ENCODE measurements around the gene CEP20.

Gene CEP20

DNA sequence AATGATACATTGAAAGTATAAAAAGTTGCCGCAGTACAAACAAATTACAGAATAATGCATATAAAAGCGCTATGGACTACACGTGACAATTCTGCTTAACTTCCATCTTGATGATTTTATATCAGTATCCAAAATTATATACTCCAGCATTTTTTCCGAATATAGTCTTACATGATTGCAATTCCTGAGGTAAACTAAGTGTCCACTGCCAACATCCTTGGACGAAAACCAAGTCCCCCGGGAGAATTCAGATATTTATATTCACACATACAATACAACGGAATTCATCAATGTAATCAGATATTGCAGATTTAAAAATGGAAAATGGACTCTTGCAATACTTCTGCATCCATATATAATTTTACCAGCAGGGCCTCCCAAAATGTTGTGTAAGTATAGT lies 22.7 kb downstream of the CEP20 start:
- TF ChIP-seq, protein P1, sequence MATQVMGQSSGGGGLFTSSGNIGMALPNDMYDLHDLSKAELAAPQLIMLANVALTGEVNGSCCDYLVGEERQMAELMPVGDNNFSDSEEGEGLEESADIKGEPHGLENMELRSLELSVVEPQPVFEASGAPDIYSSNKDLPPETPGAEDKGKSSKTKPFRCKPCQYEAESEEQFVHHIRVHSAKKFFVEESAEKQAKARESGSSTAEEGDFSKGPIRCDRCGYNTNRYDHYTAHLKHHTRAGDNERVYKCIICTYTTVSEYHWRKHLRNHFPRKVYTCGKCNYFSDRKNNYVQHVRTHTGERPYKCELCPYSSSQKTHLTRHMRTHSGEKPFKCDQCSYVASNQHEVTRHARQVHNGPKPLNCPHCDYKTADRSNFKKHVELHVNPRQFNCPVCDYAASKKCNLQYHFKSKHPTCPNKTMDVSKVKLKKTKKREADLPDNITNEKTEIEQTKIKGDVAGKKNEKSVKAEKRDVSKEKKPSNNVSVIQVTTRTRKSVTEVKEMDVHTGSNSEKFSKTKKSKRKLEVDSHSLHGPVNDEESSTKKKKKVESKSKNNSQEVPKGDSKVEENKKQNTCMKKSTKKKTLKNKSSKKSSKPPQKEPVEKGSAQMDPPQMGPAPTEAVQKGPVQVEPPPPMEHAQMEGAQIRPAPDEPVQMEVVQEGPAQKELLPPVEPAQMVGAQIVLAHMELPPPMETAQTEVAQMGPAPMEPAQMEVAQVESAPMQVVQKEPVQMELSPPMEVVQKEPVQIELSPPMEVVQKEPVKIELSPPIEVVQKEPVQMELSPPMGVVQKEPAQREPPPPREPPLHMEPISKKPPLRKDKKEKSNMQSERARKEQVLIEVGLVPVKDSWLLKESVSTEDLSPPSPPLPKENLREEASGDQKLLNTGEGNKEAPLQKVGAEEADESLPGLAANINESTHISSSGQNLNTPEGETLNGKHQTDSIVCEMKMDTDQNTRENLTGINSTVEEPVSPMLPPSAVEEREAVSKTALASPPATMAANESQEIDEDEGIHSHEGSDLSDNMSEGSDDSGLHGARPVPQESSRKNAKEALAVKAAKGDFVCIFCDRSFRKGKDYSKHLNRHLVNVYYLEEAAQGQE (IDR thresholded peaks at IDR 0.05; ENCODE audit: low read depth), result no peak

DNA sequence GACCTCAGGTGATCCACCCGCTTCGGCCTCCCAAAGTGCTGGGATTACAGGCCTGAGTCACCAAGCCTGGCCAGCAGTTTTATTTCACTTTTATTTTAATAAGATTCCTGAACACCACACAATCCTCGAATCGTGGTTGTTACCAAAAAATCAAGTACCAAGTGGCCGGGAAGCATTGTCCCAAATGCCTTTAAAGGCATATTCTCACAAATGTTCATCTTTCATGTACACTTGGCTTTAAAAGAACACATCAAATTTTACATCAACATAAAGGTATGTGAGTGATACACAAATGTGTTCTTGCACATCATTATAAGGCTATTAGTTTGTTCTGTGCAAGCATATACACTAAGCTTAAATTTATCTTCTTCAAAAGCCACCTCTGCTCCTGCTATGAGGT lies 23.5 kb downstream of the CEP20 start:
- TF ChIP-seq YY1 (IDR thresholded peaks at IDR 0.05; ENCODE audit: low read depth) (no peak), EP300 (IDR thresholded peaks at IDR 0.05; ENCODE audit: borderline replicate concordance) (no peak), TAF1 (IDR thresholded peaks at IDR 0.05; ENCODE audit: low read depth) (no peak), ZBTB7A (IDR thresholded peaks at IDR 0.05; ENCODE audit: low read depth) (no peak), CREB1 (IDR thresholded peaks at IDR 0.05; ENCODE audit: low read depth) (no peak), CEBPB (IDR thresholded peaks at IDR 0.05) (no peak), NFIC (IDR thresholded peaks at IDR 0.05) (no peak), EGR1 (IDR thresholded peaks at IDR 0.05) (no peak), FOXM1 (IDR thresholded peaks at IDR 0.05; ENCODE audit: borderline replicate concordance, low read depth) (no peak), TEAD4 (IDR thresholded peaks at IDR 0.05) (no peak), RAD21 (IDR thresholded peaks at IDR 0.05; ENCODE audit: low read depth) (no peak)
- TF ChIP-seq, protein P1 (IDR thresholded peaks at IDR 0.05; ENCODE audit: low read depth), result no peak
- TF ChIP-seq, protein P2, sequence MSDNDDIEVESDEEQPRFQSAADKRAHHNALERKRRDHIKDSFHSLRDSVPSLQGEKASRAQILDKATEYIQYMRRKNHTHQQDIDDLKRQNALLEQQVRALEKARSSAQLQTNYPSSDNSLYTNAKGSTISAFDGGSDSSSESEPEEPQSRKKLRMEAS (IDR thresholded peaks at IDR 0.05), result no peak
- TF ChIP-seq, protein P3, sequence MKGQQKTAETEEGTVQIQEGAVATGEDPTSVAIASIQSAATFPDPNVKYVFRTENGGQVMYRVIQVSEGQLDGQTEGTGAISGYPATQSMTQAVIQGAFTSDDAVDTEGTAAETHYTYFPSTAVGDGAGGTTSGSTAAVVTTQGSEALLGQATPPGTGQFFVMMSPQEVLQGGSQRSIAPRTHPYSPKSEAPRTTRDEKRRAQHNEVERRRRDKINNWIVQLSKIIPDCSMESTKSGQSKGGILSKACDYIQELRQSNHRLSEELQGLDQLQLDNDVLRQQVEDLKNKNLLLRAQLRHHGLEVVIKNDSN (IDR thresholded peaks at IDR 0.05), result no peak

DNA sequence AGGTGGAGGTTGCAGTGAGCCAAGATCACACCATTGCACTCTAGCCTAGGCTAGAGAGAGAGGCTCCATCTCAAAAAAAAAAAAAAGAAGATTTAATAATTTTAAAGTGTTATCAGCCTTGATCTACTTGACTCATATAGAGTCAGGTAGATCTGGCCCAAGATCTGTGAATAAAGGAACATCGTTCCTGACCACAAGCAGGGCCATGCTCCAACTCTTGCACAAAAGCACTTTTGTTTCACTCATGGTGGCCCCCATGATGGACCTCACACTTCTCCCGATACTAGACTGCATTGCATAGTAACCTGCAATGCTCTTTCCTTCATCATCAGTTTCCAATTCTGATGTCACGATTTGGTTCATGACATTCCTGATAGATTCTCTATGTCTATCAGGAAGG lies 26.4 kb downstream of the CEP20 start:
- TF ChIP-seq YY1 (IDR thresholded peaks at IDR 0.05; ENCODE audit: low read depth), result no peak
- no peak for TF ChIP-seq EGR1 (IDR thresholded peaks at IDR 0.05)
- no peak for TF ChIP-seq ZBTB7A (IDR thresholded peaks at IDR 0.05; ENCODE audit: low read depth)
- no peak for TF ChIP-seq RAD21 (IDR thresholded peaks at IDR 0.05; ENCODE audit: low read depth)
- no peak for TF ChIP-seq CREB1 (IDR thresholded peaks at IDR 0.05; ENCODE audit: low read depth)
- TF ChIP-seq TEAD4 (IDR thresholded peaks at IDR 0.05), result no peak
- TF ChIP-seq NFIC (IDR thresholded peaks at IDR 0.05), result no peak
- TF ChIP-seq, protein P3 (IDR thresholded peaks at IDR 0.05), result no peak
- no peak for TF ChIP-seq CEBPB (IDR thresholded peaks at IDR 0.05)
- TF ChIP-seq TCF12 (IDR thresholded peaks at IDR 0.05; ENCODE audit: low read depth), result no peak
- TF ChIP-seq, protein P1 (IDR thresholded peaks at IDR 0.05; ENCODE audit: low read depth), result no peak
- TF ChIP-seq, protein P2 (IDR thresholded peaks at IDR 0.05), result no peak
- no peak for TF ChIP-seq FOXM1 (IDR thresholded peaks at IDR 0.05; ENCODE audit: borderline replicate concordance, low read depth)
- no peak for TF ChIP-seq TAF1 (IDR thresholded peaks at IDR 0.05; ENCODE audit: low read depth)
- no peak for TF ChIP-seq EP300 (IDR thresholded peaks at IDR 0.05; ENCODE audit: borderline replicate concordance)

DNA sequence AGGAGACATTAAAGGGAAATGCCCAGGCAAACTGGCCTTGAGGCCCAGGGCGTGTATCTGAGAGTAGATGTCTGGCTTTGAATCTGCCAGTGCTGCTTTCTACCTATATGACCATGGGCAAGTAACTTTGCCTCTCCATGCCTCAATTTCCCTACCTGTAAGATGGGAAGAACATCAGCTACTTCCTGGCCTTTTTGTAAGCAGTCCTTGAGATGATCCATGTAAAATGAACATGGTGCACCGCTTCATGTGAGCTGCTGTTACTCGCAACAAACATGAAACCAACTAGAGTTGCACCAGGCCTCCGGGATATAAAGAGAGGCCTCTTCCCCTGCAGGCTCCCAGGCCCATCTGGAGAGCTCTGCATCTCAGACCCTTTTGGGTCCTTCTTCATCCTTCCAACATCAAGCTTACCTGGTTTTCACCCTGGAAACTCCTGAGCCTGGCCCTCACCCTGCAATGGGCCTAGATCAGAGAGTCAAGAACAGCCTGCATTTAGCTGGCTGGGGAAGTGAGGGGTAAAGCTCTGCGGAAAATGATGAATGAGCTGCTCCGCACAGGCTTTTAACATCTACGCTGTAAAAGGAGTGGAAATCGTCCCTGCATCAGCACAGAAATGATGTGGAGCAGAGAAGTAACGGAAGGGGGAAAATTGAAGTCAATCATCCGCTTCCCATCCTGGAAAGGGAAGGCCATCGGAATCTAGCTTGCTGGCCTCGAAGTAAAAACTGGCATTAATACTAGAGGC lies 29.3 kb downstream of the CEP20 start:
- TF ChIP-seq EP300 (IDR thresholded peaks at IDR 0.05; ENCODE audit: borderline replicate concordance) (no peak), RAD21 (IDR thresholded peaks at IDR 0.05; ENCODE audit: low read depth) (no peak)
- TF ChIP-seq, protein P2 (IDR thresholded peaks at IDR 0.05), result no peak
- TF ChIP-seq, protein P1 (IDR thresholded peaks at IDR 0.05; ENCODE audit: low read depth), result no peak
